Kidney epithelial cell (primary cell): ENCODE measurements around the gene PCNT. TPM values are rescaled to one million over a fixed set of nuclear protein-coding genes. Genes with fewer than 3 reads are reported as not detected.
"Not testable (repeated sequence)": the region's sequence is repeated elsewhere in the genome, so short reads cannot be mapped to it uniquely, and the experiment has no call there.

Experiments
- DNase-seq: peaks from one replicate; pipeline ENCODE4 v3.0.0-alpha.2; 2010; ENCODE audit warnings: low read depth
- H3K27me3 ChIP-seq: 2 replicates; pipeline ENCODE4 v1.6.0; 2011; ENCODE audit warnings: low read length; ENCODE audit not compliant: control insufficient read depth, insufficient read depth
- H3K36me3 ChIP-seq: 2 replicates; pipeline ENCODE4 v1.5.1; 2011; ENCODE audit warnings: low read length; ENCODE audit not compliant: control insufficient read depth, insufficient read depth
- H3K4me3 ChIP-seq: 2 replicates; pipeline ENCODE4 v1.5.1; 2011; ENCODE audit warnings: low read depth, mild to moderate bottlenecking, control low read depth, low read length
- total RNA-seq: library from RNA; depleted of rRNA; stranded (reverse); fragments of >200 nt; gene quantifications from 2 replicates; pipeline ENCODE4 v1.2.3, GENCODE V29; 2015
- TF ChIP-seq, protein P1 (sequence below): IDR thresholded peaks from 2 replicates; pipeline ENCODE4 v1.5.1; 2011; ENCODE audit warnings: mild to moderate bottlenecking, moderate library complexity, low read length, control low read depth, inconsistent platforms; ENCODE audit not compliant: insufficient read depth, poor library complexity, severe bottlenecking

Gene PCNT
- total RNA-seq, 1 donor from 2014 or later, result 22.2 TPM

DNA sequence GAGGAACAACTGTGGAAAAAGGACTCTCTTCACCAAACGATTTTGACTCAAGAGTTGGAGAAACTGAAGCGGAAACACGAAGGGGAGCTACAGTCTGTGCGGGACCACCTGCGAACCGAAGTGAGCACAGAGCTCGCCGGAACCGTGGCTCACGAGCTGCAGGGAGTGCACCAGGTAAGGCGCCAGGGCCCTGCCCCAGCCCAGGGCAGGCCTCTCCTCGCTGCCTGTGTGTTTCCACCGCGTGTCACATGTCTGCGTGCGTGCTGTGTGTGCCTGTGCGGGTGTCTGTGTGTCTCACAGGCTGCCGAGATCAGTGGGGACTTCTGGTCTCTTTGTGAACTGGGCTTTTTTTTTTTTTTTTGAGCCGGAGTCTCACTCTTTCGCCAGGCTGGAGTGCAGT lies 43.0 kb downstream of the PCNT start:
- TF ChIP-seq, protein P1, sequence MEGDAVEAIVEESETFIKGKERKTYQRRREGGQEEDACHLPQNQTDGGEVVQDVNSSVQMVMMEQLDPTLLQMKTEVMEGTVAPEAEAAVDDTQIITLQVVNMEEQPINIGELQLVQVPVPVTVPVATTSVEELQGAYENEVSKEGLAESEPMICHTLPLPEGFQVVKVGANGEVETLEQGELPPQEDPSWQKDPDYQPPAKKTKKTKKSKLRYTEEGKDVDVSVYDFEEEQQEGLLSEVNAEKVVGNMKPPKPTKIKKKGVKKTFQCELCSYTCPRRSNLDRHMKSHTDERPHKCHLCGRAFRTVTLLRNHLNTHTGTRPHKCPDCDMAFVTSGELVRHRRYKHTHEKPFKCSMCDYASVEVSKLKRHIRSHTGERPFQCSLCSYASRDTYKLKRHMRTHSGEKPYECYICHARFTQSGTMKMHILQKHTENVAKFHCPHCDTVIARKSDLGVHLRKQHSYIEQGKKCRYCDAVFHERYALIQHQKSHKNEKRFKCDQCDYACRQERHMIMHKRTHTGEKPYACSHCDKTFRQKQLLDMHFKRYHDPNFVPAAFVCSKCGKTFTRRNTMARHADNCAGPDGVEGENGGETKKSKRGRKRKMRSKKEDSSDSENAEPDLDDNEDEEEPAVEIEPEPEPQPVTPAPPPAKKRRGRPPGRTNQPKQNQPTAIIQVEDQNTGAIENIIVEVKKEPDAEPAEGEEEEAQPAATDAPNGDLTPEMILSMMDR, result no peak
- H3K27me3 ChIP-seq, result no peaks in the 10 kb centered on the region
- no peaks in the 10 kb centered on the region for H3K36me3 ChIP-seq
- no peak overlapping the region for H3K4me3 ChIP-seq
- no peak for DNase-seq

DNA sequence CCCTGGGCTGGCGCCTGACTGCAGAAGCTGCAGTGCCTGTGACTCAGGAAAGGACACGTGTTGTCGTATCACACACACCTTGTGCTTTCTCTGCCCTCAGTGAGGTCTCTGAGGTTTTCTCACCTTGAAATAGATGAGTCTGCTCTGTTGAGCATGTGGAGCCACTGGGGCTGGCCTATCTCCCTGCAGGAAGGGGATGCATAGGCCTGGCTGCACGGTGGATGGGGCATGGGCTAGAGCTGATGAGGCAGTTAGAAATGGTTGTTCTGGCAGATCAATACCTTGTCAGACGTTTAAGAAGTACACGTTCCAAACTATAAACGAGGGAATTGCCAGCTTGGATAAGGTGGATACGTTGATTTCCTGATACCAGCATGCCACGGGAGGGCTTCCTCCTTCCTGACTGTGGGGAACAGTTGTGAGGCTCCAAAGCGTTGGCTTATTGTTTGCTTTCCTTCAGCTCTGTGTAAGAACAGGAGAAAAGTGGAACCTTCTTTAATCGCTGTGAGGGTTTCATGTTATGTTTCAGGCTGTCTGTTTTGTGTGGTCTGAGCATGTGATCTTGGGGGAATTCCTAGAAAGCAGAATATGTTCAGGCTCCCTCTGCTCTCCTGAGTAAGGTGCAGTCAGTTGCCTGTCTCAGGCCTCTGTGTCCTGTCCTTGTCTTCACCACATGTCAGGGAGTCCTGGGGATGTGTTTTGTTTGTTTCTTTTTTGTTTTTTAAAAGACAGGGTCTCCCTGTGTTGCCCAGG lies 44.8 kb downstream of the PCNT start:
- peaks cover 1% of the 10 kb centered on the region for H3K36me3 ChIP-seq
- TF ChIP-seq, protein P1, result no peak
- no peak for DNase-seq
- no peak overlapping the region for H3K4me3 ChIP-seq
- no peaks in the 10 kb centered on the region for H3K27me3 ChIP-seq

DNA sequence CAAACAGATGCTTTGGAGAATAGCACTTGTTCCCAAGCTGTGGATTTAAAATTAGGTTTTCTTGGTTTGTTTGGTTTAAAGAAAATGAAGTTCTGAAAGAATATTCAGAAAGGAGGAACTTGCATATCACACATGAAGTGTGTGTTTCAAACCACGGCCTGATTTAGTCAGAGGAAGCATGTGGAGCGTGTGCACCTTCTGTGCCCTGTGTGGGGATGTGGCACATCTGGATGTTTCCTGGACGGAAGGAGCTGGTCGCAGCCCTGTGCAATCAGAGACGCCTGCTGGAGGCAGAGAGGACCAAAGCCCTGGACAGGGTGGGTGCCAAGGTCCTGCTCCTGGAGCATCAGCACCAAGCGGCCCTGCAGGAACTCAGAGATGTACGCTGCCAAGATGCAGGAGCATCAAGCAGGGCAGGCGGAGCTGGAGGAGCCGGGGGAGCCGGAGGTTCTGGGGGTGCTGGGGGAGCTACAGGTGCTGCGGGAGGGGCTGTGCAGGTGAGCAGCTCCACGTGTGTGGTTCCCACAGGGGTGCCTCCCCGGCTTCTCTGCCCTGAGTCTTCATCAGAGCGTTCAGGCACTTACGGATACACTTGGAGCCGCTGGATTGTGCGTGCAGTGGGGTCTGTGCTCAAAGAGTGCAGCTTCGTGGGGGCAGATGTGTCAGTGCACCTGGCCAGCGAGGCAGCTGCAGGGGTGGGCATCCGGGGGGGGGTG lies 45.7 kb downstream of the PCNT start:
- TF ChIP-seq, protein P1, result no peak
- no peak for DNase-seq
- no peak overlapping the region for H3K4me3 ChIP-seq
- H3K27me3 ChIP-seq, result no peaks in the 10 kb centered on the region
- peaks cover 1% of the 10 kb centered on the region for H3K36me3 ChIP-seq

DNA sequence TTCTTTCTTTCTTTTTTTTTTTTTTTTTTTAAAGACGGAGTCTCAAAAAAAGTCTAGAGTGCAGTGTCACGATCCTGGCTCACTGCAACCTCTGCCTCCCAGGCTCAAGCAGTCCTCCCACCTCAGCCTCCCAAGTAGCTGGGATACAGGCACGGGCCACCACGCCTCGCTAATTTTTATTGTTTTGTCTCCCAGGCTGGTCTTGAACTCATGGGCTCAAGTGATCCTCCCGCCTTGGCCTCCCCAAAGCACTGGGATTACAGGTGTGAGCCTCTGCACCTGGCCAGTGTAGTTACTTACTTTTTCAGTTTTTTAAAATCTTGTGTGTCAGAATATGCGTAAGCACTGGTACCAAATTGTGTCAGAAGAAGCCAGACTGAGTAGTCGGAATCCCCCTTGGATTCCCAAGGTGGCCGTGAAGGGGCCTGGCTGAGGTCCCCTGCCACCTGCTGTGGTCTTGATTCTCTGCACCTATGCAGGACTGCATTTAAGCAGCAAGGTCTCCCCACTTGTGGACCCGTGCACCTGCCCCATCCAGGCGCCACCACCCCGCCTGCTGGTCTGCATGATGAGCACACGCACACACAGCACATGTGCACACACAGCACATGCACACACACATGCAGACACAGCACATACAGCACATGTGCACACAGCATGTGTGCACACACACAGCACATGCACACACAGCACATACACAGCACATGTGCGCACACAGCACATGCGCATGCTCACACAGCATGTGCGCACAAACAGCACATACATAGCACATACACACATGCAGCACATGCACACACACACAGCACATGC lies 47.5 kb downstream of the PCNT start:
- no peak overlapping the region for H3K4me3 ChIP-seq
- H3K36me3 ChIP-seq, result peaks cover 1% of the 10 kb centered on the region
- H3K27me3 ChIP-seq, result no peaks in the 10 kb centered on the region
- DNase-seq, result no peak
- TF ChIP-seq, protein P1, result no peak

DNA sequence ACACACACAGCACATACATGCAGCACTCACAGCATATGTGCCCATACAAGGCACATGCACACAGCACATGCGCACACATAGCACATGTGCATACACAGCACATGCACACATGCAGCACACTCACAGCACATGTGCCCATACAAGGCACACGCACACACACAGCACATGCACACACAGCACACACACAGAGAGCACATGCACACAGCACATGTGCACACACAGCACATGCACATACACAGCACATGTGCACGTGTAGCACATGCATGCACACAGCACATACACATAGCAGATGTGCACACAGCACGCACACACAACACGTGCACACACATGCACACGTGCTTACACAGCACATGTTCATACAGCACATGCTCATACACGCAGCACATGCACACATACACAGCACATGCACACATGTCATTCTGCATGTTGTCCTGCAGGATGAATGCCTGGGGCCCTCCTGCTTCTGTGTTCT lies 48.1 kb downstream of the PCNT start:
- H3K27me3 ChIP-seq, result no peaks in the 10 kb centered on the region
- TF ChIP-seq, protein P1, result no peak
- H3K36me3 ChIP-seq, result peaks cover 1% of the 10 kb centered on the region
- no peak for DNase-seq
- no peak overlapping the region for H3K4me3 ChIP-seq

DNA sequence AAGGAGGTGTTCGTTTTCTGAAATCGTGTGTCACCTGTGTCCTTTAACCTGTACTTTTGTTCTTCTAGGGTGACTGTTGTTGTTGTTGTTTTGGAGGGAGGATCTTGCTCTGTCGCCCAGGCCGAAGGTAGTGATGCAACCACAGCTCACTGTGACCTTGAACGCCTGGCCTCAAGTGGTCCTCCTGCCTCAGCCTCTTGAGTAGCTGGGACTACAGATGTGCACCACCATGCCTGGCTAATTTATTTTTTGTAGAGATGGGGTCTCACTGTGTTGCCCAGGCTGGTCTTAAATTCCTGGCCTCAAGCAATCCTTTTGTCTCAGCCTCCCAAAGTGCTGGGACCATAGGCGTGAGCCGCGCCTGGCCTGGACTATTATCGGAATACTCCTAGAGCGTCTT lies 49.0 kb downstream of the PCNT start:
- H3K36me3 ChIP-seq, H3K27me3 ChIP-seq, H3K4me3 ChIP-seq, DNase-seq: not testable (repeated sequence)
